NCI-H2029 treated with DMSO at 0.1 percent for 48 hours (cell line): ENCODE measurements around the gene MCF2L.

Source experiments
- DNase-seq: peaks from one replicate; lab custom pipeline; 2025; lab: John Stamatoyannopoulos, UW

The MCF2L gene

DNA sequence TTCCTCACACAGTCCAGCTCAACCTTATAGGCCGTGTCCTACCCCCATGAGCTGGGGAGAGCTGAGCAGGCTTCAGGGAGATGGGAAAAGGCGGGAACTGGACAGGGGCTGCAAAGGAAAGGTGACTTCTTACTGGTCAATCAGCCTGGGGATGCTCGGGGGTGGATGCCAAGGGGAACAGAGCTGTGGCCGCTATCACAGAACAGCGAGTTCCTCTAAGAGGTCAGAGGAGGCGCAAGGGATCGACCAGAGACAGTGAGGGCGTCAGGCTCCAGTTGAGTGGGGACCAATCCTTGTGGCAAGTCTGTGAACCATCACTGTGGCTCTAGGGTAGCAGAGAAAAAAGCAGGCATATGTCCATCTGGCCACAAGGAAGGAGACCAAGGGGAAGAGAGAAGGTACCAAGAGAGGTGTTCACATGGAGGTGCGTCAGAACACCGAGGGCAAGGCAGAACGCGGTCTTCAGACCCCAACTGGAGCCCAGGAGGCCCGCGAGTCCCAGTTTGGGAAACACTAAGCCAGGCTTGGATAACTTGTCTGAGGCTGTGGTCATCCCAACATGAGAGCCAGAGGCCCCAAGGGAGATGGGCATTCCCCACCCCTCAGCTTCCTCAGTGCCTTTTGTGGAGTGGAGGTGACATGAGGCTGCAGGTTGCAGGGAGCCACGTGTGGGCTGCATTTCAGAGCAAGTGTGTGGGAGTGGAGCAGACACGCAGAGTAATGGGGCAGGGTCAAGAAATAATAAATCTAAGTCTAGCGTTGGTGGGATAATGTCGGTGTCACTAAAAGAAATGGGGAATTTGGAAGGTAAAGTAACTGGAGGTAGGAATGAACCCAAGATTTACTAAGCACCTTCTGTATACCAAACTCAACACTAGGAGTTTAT lies 157.5 kb downstream of the MCF2L start:
- no peak for DNase-seq

DNA sequence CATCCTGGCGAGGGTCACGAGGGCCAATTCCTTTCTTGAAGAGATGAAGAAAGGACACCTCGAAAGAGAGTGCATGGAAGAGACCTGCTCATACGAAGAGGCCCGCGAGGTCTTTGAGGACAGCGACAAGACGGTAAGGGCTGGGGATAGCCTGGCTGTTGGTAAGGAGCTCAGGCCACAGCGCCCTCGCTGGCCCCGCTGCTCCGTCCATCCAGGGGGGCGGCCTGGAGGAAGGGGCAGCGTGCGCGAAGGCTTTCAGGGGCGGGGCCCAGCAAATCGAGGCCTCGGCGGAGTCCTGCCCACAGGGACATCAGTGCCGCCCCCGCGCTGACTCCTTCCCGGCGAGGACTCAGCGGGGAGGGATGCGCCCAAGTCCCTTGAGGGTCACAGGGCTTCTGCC lies 160.5 kb downstream of the MCF2L start:
- DNase-seq = no peak

DNA sequence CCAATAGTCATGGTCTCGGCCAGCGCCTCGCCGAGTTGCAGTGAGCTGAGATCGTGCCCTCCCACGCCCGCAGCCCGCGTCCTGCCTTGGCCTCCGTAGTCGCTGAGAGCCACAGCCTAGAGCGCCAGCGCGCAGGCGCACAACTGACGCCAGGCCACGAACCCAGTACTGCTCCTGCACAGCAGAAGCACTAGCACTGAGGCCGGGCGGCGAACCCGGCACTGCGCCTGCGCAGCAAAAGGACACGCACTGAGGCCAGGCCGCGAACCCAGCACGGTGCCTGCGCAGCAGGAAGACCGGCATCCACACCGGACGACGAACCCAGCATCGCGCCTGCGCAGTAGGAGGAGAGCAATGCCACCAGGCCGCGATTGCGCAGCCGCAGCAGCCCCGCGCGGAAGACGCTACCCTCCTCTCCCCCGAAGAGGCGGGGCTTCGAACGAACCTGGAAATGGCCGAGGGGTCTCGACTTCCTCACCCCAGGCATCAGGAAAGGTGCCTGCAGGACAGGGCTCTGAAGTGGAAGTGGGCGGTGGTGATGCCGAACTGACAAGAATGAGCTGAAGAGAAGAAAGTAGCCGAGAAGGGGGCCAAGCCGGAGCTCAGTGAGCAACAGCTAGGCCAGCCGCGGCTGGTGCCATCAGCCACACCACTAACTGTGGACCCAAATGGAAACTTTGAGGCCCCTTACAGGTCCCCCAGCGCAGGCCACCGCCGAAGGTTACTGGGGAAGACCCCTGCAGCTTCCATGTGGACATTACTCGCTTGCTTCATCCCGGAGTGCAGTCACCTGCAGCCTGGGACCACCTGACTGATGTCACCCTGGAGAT lies 161.1 kb downstream of the MCF2L start:
- no peak for DNase-seq

DNA sequence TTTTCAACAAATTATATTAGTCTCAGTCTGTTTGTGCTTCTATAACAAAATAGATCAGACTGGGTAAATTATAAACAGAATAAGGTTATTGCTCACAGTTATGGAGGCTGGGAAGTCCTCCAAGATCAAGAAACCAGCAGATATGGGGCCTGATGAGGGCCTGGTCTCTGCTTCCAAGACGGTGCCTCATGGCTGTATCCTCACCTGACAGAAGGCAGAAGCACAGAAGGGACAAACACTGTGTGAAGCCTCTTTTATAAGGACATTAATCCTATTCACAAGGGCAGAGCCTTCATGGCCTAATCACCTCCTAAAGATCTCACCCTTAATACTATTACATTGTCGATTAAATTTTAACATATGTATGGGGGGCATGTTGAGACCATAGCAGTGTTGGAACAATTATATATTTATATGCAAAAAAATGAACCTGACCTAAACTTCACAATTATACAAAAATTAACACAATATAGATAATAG lies 166.3 kb downstream of the MCF2L start:
- no peak for DNase-seq

DNA sequence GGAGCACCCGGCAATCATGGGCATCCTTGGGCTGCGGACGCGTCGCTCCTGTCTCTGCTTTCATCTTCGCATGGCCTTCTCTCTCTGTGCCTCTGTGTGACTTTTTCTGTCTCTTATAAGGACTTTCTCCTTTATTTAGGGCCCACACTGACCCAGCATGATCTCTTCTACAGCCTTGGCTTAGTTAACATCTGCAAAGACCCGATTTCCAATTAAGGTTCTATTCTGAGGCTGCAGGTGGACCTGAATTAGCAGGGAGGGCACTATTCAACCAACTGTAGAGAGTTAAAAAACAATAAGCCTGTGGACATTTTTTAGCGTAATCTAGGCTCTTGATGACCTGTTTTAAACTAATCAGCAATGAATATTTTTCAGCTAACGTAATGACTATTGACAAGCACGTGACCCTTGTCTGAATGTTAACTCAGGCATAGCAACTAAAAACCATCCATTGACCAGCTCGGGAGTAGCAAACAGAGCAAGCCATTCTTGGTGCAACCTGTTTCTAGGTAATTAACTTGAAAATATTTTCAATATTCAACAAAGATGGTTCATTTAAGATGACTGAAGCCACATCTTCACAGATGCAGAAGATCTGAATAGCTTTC lies 168.8 kb downstream of the MCF2L start:
- DNase-seq = no peak

DNA sequence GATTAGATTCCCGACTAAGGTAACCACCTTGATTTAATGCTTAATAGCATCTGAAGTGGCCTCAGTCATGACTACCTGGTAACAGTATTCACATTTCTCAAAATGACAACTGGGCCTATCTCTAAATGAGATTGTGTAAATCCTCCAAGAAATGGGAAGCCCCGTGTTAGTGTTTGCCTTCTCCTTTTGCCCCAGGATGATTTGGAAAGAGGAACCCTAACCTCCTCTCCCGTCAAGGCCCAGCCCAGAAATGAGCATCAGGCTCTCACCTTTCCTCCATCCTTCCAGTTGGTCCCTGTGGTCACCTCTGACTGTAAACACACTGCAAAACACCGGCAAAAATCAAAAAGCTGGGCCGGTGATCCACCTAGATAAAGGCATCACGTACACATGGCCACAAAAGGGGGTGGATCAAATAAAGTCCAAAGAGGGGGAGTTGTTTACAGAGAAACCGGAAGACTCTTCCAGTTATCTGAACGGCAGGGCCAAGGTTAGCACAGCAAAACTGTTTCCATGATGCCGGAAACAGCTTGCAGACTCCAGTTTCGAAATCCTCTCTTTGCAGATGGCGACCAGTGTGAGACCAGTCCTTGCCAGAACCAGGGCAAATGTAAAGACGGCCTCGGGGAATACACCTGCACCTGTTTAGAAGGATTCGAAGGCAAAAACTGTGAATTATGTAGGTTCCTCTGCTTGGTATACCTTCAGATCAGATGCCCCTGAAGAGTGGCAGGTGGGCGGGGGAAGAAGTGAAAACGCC lies 170.0 kb downstream of the MCF2L start:
- DNase-seq = no peak

DNA sequence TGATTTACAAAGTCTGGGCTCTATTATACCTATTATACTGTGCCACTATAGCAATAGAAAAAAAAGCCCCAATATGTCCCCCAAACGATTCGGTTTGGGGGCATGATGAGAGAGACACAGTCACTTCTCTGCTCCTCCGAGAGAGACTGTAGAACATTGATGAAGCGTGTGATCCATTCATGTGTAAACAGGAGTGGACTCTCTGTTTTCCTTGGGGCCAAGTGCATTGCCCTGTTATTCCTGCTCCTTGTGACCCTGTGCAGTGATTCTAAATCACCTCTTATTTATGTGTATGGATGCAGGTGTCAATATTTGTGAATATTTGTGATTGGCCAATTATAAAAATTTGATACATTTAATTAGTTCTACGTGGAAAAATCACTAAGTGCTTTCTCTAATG lies 170.6 kb downstream of the MCF2L start:
- no peak for DNase-seq

DNA sequence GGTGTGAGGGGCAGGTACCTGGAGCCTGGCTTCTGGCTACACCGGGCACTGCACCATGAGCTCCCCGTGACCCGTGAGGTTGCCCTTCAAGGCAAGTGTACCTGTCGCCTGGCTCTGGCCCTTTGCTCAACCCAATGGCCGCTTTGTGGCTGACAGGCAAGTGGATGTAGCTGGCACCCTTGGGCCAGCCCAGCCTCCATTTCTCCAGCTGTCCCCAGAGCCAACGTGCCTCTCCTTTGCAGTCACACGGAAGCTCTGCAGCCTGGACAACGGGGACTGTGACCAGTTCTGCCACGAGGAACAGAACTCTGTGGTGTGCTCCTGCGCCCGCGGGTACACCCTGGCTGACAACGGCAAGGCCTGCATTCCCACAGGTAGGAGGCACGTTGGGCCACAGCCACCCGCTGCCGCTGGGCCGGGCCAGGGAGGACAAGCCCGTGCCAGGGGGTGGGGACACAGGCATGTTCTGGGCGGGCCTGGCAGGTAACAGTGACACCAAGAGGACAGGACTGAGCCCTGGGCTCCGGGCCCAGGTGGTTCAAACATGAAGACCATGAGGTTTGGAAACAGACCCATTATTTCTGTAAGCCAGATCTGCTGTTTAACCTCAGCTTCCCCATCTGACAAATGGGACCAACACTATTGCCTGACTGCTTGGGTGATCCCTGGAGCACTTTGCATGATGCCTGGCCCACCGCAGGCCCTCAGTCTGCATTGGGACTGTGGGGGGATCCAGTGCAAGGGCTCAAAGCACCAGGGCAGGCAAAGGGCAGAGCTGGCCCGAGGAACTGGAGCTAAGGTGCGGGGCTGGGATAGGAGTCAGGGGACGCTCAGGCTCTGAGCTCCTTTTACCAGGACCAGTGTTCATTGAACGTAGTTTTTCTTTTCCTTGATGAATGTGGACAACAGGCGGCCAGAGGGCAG lies 171.9 kb downstream of the MCF2L start:
- no peak for DNase-seq

DNA sequence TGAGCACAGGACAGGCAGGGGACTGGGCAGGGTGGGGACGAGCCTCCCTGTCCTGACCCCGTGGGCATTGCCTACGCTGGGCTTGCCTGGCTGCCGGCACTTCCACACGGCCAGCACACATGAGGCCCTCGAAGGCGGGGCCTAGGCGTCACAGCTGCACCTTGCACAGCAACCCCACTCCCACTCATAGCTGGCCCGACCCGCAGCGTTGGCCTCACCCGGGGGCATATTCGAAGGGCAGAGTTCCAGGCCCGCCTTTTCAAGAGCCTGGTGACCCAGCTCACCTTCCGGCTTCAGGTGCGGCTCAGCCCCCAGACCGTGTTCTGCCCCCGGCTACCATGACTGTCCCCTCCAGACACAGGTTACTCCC lies 172.6 kb downstream of the MCF2L start:
- no peak for DNase-seq

DNA sequence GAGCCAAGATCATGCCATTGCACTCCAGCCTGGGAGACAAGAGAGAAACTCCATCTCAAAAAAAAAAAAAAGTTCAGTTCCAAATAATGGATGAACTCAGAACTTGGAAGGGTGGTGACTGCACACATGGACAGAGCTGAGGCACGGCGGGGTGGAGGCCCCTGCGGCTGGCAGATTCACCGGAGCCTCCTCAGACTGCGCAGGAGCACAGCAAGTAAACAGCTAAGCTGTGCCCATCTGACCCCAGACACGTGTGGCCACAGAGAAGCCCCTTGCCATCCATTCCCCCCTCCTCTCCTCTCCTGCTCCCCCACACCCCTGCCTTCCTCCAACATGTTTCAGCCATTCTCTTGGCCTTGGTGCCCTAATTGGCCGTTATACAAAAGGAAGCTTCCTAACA lies 173.9 kb downstream of the MCF2L start:
- DNase-seq = no peak

DNA sequence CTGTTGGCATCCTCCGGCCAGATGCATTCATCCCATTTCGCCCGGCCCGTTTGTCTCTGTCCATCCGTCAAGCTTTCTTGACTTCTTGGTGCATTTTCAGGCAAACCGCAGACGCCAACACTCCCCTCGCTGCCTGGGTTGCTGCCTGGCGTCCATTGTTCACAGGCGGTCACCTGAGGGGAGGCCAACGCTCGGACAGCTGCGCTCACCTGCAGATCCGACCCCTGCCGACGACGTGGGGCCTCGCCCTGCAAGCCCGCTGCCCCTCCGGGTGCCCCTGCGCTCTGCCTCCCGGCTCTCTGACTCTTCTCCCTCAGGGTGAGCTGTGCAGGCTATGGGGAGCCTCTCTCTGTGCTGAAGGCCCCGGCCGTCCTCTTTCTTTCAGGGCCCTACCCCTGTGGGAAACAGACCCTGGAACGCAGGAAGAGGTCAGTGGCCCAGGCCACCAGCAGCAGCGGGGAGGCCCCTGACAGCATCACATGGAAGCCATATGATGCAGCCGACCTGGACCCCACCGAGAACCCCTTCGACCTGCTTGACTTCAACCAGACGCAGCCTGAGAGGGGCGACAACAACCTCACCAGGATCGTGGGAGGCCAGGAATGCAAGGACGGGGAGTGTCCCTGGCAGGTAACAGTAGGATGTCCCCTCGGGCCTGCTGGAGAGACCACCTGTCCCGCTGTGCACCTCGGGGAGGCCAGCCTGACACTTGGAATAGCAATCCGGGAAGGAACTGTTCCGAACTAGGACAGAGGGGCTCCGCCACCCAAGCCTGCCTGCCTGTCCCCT lies 174.6 kb downstream of the MCF2L start:
- no peak for DNase-seq

DNA sequence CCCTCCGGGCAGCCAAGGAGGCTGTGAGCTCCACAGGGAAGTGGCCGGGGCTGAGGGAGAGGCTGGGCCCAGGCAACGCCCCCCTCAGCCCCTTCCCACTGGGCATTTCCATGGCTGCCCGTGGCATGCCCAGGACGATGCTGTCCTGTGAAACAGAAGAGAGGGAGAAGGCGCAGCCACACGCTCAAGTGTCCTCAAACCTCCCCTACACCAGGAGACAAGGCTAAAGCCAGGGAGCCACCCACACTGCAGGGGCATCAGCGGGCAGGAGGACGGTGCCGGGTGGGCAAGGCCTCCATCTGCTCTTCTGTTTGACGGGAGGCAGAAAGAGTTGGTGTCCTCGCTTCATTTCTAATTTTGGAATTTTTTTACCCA lies 175.2 kb downstream of the MCF2L start:
- no peak for DNase-seq

DNA sequence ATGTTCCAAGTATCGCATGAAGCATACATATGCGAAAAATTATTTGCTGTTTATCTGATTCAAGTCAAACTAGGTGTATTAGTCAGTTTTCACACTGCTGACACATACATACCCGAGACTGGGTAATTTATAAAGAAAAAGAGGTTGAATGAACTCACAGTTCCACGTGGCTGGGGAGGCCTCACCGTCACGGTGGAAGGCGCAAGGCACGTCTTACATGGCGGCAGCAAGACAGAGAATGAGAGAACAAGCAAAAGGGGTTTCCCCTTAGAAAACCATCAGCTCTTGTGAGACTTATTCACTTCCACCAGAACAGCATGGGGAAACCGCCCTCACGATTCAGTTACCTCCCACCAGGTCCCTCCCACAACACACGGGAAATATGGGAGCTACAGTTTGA lies 176.5 kb downstream of the MCF2L start:
- no peak for DNase-seq

DNA sequence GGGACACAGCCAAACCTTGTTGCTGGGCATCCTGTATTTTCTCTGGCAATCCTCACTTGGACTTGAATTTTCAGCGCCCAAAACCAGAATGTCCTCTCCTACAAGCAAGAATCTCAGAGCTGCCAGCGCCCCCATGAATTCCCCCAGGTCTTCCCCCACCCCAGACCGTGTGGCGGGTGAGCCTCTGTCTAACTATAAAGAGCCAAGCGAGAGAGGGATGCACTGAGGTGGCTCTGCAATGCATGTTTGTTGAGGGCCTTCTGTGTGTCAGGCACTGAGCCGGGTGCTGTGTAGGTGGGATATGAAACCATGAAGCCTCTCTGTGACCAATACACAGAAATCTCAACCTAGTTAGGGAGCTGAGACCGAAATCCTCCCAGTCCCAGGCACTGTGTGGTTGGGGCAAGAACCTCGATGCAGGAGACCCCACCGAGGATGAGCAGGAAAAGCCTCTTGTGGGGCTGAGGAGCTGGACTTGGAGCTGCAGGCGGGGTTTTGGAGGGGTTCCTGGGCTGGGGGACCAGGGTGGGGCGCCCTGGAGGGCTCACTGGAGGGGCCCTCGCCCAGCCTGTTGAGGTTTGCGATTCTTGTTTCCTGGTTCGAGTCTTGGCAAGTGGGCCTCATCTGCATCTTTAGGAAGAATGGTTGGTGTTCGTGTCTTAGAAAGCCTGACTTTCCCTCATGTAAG lies 177.0 kb downstream of the MCF2L start:
- DNase-seq = no peak

DNA sequence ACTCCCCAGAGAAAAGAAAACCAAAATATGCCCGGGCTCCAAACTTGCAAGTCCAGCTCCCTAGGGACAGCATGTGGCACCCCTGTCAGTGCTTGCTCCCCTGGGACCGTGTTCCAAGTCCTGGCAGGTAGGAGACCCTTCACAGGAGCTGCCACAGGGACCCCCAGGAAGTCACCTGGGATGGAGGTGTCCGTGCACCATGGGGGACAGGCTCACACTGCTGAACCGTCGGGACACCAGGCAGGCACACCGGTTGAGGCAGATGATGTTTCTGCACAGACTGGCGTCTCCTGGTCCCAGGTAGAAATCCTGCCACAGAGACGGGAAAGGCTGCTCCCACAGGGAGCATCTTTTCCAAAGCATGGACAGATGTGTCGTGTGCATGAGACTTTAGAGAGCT lies 177.7 kb downstream of the MCF2L start:
- DNase-seq = no peak

DNA sequence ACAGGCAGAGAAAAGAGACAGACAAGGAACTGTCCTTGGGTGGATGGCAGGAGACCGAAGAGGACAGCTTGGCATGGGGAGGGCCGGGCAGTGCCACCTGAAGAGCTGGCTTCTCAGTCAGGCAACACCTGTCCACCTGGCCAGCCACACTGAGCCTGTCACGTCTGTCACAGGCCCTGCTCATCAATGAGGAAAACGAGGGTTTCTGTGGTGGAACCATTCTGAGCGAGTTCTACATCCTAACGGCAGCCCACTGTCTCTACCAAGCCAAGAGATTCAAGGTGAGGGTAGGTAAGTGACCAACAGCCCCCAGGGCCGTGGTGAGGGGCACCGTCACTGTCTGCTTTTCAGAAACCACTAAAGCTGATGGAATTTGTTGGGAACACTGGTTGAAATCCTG lies 178.2 kb downstream of the MCF2L start:
- no peak for DNase-seq

DNA sequence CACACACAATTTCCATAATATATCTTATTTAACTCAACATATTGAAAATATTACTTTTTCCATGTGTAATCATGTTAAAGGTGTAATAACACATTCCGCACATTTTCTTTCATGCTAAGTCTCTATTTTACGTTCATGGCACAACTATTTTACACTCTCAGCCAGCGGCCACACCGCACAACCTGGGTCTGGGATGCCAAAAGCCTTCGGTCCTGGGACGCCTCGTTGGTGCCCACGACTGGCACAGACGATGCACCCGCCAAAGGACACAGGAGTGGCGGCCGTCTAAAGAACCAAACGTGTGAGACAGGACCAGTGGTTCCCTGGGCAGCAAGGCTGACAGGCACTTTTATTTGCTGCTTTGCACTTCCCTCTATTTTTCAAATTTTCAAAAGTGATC lies 179.4 kb downstream of the MCF2L start:
- no peak for DNase-seq

DNA sequence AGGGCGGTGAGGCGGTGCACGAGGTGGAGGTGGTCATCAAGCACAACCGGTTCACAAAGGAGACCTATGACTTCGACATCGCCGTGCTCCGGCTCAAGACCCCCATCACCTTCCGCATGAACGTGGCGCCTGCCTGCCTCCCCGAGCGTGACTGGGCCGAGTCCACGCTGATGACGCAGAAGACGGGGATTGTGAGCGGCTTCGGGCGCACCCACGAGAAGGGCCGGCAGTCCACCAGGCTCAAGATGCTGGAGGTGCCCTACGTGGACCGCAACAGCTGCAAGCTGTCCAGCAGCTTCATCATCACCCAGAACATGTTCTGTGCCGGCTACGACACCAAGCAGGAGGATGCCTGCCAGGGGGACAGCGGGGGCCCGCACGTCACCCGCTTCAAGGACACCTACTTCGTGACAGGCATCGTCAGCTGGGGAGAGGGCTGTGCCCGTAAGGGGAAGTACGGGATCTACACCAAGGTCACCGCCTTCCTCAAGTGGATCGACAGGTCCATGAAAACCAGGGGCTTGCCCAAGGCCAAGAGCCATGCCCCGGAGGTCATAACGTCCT lies 180.0 kb downstream of the MCF2L start:
- no peak for DNase-seq
